MM.1S (cell line): ENCODE measurements around the gene SEMA3D.

Experiments used
- DNase-seq: peaks from one replicate; pipeline ENCODE4 v3.0.0-alpha.2; 2015
- H2AFZ ChIP-seq: fragments of 300-600 bp; sonication (generic); 2 replicates; pipeline ENCODE4 v1.6.0; 2016; ENCODE audit warnings: antibody characterized with exemption, low read length
- H3F3A ChIP-seq: fragments of 300-600 bp; sonication (generic); 2 replicates; pipeline ENCODE4 v1.6.1; 2016; ENCODE audit warnings: mild to moderate bottlenecking, antibody characterized with exemption, low read length, moderate library complexity, mixed read lengths; ENCODE audit not compliant: insufficient read depth
- H3K27ac ChIP-seq: fragments of 300-600 bp; sonication (generic); 2 replicates; pipeline ENCODE4 v1.5.1; 2016; ENCODE audit warnings: mild to moderate bottlenecking, low read length
- H3K27me3 ChIP-seq: fragments of 300-600 bp; sonication (generic); replicated peaks from 2 replicates; pipeline ENCODE4 v1.6.0; 2016; ENCODE audit warnings: low read length; ENCODE audit not compliant: insufficient read depth
- H3K36me3 ChIP-seq: fragments of 300-600 bp; sonication (generic); replicated peaks from 2 replicates; pipeline ENCODE4 v1.6.1; 2016; ENCODE audit warnings: mild to moderate bottlenecking, low read length, mixed read lengths; ENCODE audit not compliant: insufficient read depth
- H3K4me1 ChIP-seq: fragments of 300-600 bp; sonication (generic); 2 replicates; pipeline ENCODE4 v1.6.1; 2016; ENCODE audit warnings: low read length, mixed read lengths
- H3K4me2 ChIP-seq: fragments of 300-600 bp; sonication (generic); 2 replicates; pipeline ENCODE4 v1.6.0; 2016; ENCODE audit warnings: low read depth, low read length
- H3K4me3 ChIP-seq: fragments of 300-600 bp; sonication (generic); 2 replicates; pipeline ENCODE4 v1.5.1; 2016; ENCODE audit warnings: low read length, mixed read lengths
- H3K79me2 ChIP-seq: fragments of 300-600 bp; sonication (generic); 2 replicates; pipeline ENCODE4 v1.6.1; 2016; ENCODE audit warnings: mixed run types, low read length, mixed read lengths
- H3K9ac ChIP-seq: fragments of 300-600 bp; sonication (generic); 2 replicates; pipeline ENCODE4 v1.6.1; 2016; ENCODE audit warnings: low read length, mixed read lengths
- H3K9me2 ChIP-seq: fragments of 300-600 bp; sonication (generic); replicated peaks from 2 replicates; pipeline ENCODE4 v1.6.1; 2016; ENCODE audit warnings: mild to moderate bottlenecking, low read length, mixed read lengths; ENCODE audit not compliant: insufficient read depth
- H3K9me3 ChIP-seq: fragments of 300-600 bp; sonication (generic); replicated peaks from 2 replicates; pipeline ENCODE4 v1.6.1; 2016; ENCODE audit warnings: mild to moderate bottlenecking, low read length, mixed read lengths; ENCODE audit not compliant: insufficient read depth
- H4K20me1 ChIP-seq: fragments of 300-600 bp; sonication (generic); 2 replicates; pipeline ENCODE4 v1.6.1; 2016; ENCODE audit warnings: mild to moderate bottlenecking, low read length, moderate library complexity, mixed read lengths; ENCODE audit not compliant: insufficient read depth
- CTCF ChIP-seq: fragments of 300-600 bp; sonication (generic); IDR thresholded peaks from 2 replicates; pipeline ENCODE4 v1.5.1; 2016; ENCODE audit warnings: antibody characterized with exemption, low read length, mixed read lengths
- EZH2 ChIP-seq: fragments of 300-600 bp; sonication (generic); optimal IDR thresholded peaks from 2 replicates; pipeline ENCODE3; 2017; ENCODE audit warnings: low read depth, mild to moderate bottlenecking, antibody characterized with exemption, low read length, mixed read lengths
- EZH2phosphoT487 ChIP-seq: fragments of 300-600 bp; sonication (generic); IDR thresholded peaks from 2 replicates; pipeline ENCODE4 v1.6.1; 2018; ENCODE audit warnings: antibody characterized with exemption, low read length

The SEMA3D gene

GRCh38 chr7:85230623-85231022 is 43.8 kb upstream of the SEMA3D start:
- Histone ChIP-seq H3K27me3 (no peaks in the 10 kb centered on the region), H3K4me3 (no peak overlapping the region), H3K9ac (no peak overlapping the region), H3K9me3 (no peaks in the 10 kb centered on the region), H2AFZ (no peak overlapping the region), H3K9me2 (no peaks in the 10 kb centered on the region), H4K20me1 (no peaks in the 10 kb centered on the region), H3K36me3 (no peaks in the 10 kb centered on the region), H3K4me2 (no peak overlapping the region), H3K79me2 (no peaks in the 10 kb centered on the region), H3K4me1 (no peaks in the 10 kb centered on the region), H3F3A (no peaks in the 10 kb centered on the region), H3K27ac (no peak overlapping the region)
- no peak for DNase-seq
- no peak for TF ChIP-seq CTCF
- no peak for TF ChIP-seq EZH2
- no peak for TF ChIP-seq EZH2phosphoT487

GRCh38 chr7:85229544-85229943 is 42.7 kb upstream of the SEMA3D start:
- no peak overlapping the region for H3K9ac ChIP-seq

GRCh38 chr7:85226361-85227085 is 39.7 kb upstream of the SEMA3D start:
- no peak overlapping the region for H2AFZ ChIP-seq
- no peaks in the 10 kb centered on the region for H3K36me3 ChIP-seq
- no peaks in the 10 kb centered on the region for H3K27me3 ChIP-seq
- no peaks in the 10 kb centered on the region for H3K9me3 ChIP-seq
- TF ChIP-seq EZH2phosphoT487 (no peak), CTCF (no peak), EZH2 (no peak)
- peaks cover 12% of the 10 kb centered on the region for H3K4me1 ChIP-seq
- H3F3A ChIP-seq, result no peaks in the 10 kb centered on the region
- DNase-seq, result no peak
- H3K27ac ChIP-seq, result no peak overlapping the region
- H3K9me2 ChIP-seq, result no peaks in the 10 kb centered on the region
- no peak overlapping the region for H3K9ac ChIP-seq
- no peaks in the 10 kb centered on the region for H4K20me1 ChIP-seq
- H3K4me3 ChIP-seq, result no peak overlapping the region
- H3K4me2 ChIP-seq, result no peak overlapping the region
- H3K79me2 ChIP-seq, result no peaks in the 10 kb centered on the region

More at GRCh38 chr7:85229544-85229943, 42.7 kb upstream of the SEMA3D start:
- H2AFZ ChIP-seq, result no peak overlapping the region
- no peaks in the 10 kb centered on the region for H3K9me3 ChIP-seq
- H4K20me1 ChIP-seq, result no peaks in the 10 kb centered on the region
- no peaks in the 10 kb centered on the region for H3K27me3 ChIP-seq
- no peaks in the 10 kb centered on the region for H3K36me3 ChIP-seq
- no peak overlapping the region for H3K4me2 ChIP-seq
- peaks cover 5% of the 10 kb centered on the region for H3K4me1 ChIP-seq
- no peaks in the 10 kb centered on the region for H3K79me2 ChIP-seq
- TF ChIP-seq EZH2 (no peak), EZH2phosphoT487 (no peak)
- no peaks in the 10 kb centered on the region for H3F3A ChIP-seq
- no peaks in the 10 kb centered on the region for H3K9me2 ChIP-seq
- no peak for DNase-seq
- no peak overlapping the region for H3K4me3 ChIP-seq
- no peak overlapping the region for H3K27ac ChIP-seq

- Histone ChIP-seq H3K27me3 (no peaks in the 10 kb centered on the region), H3F3A (no peaks in the 10 kb centered on the region), H3K4me2 (0 out of 2 replicates have a peak overlapping the region, but pooled peaks have one; percentile 41), H4K20me1 (no peaks in the 10 kb centered on the region), H3K9ac (no peak overlapping the region), H2AFZ (no peak overlapping the region), H3K4me1 (peaks cover 12% of the 10 kb centered on the region), H3K27ac (no peak overlapping the region), H3K79me2 (no peaks in the 10 kb centered on the region), H3K9me3 (no peaks in the 10 kb centered on the region), H3K4me3 (no peak overlapping the region), H3K36me3 (no peaks in the 10 kb centered on the region), H3K9me2 (no peaks in the 10 kb centered on the region)
- no peak for DNase-seq
- TF ChIP-seq EZH2phosphoT487, result no peak
- no peak for TF ChIP-seq EZH2
Measured at GRCh38 chr7:85224171-85224570, 37.3 kb upstream of the SEMA3D start.
